ENCODE data around the gene IST1. TPM values are rescaled to one million over a fixed set of nuclear protein-coding genes. Genes with fewer than 3 reads are reported as not detected.

Gene IST1
- total RNA-seq, 4 donors from 2014 or later = 229 to 249 (median 230) TPM

GRCh38 chr16:71933913-71934695 is 38.8 kb downstream of the IST1 start:
- TF ChIP-seq CTCF (IDR thresholded peaks at IDR 0.05) = no peak
- ATAC-seq (ENCODE audit: low FRiP score) (no peak), DNase-seq (ENCODE audit: low spot score) (no peak)

GRCh38 chr16:71937868-71938510 is 42.7 kb downstream of the IST1 start:
- ATAC-seq (ENCODE audit: low FRiP score) (no peak), DNase-seq (ENCODE audit: low spot score) (no peak)
- TF ChIP-seq CTCF (IDR thresholded peaks at IDR 0.05) = no peak

- no peak for TF ChIP-seq CTCF (IDR thresholded peaks at IDR 0.05)
- ATAC-seq (ENCODE audit: low FRiP score) = no peak
- DNase-seq (ENCODE audit: low spot score) = no peak
Measured at GRCh38 chr16:71943887-71944286, 48.6 kb downstream of the IST1 start.

- DNase-seq (ENCODE audit: low spot score) (no peak), ATAC-seq (ENCODE audit: low FRiP score) (no peak)
- TF ChIP-seq CTCF (IDR thresholded peaks at IDR 0.05) = no peak
Measured at GRCh38 chr16:71945616-71946015, 50.3 kb downstream of the IST1 start.

- DNase-seq (ENCODE audit: low spot score) = no peak
- TF ChIP-seq CTCF (IDR thresholded peaks at IDR 0.05) = no peak
- ATAC-seq (ENCODE audit: low FRiP score) = no peak
Measured at GRCh38 chr16:71952825-71953224, 57.5 kb downstream of the IST1 start.

GRCh38 chr16:71954180-71954579 is 58.8 kb downstream of the IST1 start:
- ATAC-seq (ENCODE audit: low FRiP score) (no peak), DNase-seq (ENCODE audit: low spot score) (no peak)
- TF ChIP-seq CTCF (IDR thresholded peaks at IDR 0.05) = no peak

Measured in omental fat pad (tissue), 4 donors.